Kasumi-1 (cell line): ENCODE data around the gene KRT74.

ENCODE experiments used
- DNase-seq, 2 experiments: peaks; one replicate each; lab custom pipeline; 2025; lab: John Stamatoyannopoulos, UW

KRT74 gene

DNA sequence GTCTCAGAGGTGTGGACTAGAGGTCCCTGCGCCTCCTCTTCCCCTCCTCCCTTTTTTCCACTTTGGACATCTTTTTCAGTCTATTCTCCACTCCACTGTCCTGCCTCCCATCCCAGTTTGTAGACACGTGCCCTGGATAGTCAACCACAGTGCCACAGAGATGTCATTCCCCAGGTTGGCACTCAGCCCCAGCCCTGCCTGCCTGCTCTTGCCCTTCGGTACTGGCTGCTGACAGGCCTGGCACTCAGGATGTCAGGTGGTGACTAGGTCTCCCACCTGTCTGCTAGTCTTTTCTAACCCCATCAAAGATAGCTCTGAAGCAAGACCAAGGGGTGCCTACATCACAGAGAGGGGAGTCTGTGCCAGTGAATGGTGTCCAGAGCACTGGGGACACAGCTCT, 36.5 kb downstream of the KRT74 start:
- no peak for DNase-seq

DNA sequence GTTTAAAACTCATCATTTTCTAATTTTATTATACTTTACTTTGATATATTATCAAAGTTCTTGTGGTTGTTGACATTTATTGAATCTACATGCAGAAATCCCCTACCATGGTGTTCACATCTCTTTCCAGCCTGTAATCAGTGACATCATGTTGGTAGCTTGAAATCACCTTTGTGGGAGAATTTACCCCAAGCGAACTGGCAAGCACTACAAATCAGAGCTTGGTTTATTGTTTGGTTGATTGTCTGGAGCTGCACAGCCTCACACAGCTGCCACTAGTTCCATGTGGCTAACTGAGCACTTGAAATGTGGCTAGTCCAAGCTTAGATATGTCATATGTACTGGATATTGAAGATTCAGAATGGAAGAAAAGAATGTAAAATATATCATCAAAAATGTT, 38.1 kb downstream of the KRT74 start:
- DNase-seq, result no peak

DNA sequence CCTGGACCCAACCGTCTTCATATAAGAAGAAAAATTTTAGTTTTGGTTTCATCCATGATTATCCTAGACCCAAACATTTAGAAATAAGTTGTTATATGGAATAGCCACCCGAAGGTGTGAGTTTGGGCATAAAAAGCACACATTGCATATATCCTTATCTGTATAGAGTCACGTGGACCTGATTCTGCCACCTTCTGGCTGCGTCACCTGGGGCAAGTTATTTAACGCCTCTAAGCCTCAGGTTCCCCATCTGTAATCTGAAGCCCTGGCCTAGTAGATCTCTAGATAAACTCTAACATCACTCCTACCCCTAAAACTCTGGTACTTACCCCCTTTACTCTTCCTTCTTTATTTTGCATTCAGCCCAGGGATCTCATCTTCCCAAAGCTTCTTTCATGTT, 39.2 kb downstream of the KRT74 start:
- no peak for DNase-seq

DNA sequence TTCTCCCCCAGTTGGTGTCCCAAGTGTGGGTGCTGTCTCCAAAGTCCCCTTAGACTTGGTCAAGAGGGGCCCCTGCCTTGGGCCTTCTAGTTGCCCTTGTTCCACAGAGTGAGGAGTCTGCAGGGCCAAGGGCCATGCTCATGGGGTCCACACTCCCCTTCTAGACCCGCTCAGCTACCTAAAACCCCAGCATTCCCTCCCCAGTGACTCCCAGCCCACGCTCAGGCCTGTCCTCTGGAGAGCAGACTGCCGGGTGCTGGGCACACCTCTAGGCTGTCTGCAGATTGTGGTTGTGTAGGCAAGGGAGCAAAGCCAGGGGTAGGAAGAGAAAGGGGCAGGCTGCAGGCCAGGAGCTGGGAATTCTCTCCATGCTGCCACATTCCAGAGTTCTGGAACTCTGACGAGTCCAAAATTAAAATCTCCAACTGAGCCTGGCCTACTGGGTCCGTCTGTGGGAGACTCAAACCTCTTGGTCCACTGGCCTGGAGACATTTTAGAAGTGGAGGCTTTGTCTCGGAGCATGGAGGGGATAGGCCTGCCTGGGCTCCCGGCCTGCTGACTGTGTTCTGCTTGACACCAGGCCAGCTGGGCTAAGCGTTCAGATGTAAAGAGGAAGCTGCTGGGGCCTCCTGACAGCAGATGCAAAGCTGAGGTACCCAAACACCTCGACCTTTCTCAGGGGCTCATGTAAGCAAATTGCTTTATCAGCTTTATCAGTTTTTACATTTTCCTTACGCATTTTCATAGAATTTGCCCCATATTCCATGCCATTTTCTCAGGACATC, 39.8 kb downstream of the KRT74 start:
- no peak for DNase-seq

- no peak for DNase-seq
Observed at GRCh38 chr12:52532636-52533035, 41.0 kb downstream of the KRT74 start.

DNA sequence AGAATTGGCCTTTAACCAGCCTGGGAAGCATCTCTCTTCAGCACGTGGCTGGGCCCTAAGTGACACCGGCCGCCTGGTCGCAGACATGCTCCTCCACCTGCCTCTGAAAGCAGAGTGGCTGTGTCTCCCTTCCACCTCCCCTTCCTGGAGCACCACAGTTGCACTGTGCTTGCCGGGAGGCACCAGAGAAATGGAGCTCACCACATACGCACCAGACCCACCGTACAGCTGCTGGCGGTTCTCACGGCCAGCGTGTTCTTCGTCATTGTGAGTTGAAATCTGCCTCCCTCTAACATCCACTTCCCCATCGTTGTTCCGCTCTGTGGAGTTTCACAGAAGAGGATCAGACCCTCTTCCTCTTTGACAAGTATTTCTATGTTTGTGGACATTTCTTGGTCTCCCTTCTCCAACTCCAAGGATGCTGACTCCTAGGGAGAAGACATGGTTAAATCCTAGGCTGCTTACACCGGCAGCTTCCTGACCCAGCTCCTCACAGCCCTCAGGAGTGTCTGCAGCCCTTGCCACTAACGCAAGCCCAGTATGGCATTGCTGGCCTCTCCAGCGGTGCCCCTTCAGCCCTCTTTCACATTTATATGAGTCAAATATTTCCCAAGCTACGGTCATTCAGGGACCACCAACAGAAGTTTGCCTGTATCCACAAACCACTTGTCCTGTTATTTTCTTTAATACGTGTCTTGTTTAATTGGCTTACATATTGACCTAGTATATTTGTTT, 41.9 kb downstream of the KRT74 start:
- no peak for DNase-seq

- no peak for DNase-seq
Observed at GRCh38 chr12:52530905-52531304, 42.7 kb downstream of the KRT74 start.

GRCh38 chr12:52530366-52530765, 43.3 kb downstream of the KRT74 start:
- no peak for DNase-seq

GRCh38 chr12:52529846-52530245, 43.8 kb downstream of the KRT74 start:
- no peak for DNase-seq

DNA sequence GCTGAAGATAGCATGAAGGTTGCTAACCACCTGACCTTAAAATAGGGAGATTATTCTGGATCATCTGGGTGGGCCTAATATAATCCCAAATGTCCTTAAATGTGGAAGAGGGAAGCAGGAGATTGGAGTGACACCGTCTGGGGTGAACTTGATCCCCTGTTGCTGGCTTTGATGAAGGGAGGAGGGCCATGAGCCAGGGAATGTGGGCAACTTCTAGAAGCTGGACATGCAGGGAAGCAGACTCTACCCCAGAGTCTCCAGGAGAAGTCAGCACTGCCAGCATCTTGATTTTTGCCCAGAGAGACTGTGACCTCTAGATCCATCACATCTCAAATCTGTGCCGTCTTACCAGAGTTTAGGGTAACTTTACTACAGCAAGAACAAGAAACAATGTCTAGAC, 44.2 kb downstream of the KRT74 start:
- DNase-seq, result no peak

GRCh38 chr12:52528641-52529143, 45.0 kb downstream of the KRT74 start:
- no peak for DNase-seq

GRCh38 chr12:52527121-52527800, 46.4 kb downstream of the KRT74 start:
- DNase-seq, result no peak

GRCh38 chr12:52526511-52526951, 47.1 kb downstream of the KRT74 start:
- DNase-seq, result no peak

DNA sequence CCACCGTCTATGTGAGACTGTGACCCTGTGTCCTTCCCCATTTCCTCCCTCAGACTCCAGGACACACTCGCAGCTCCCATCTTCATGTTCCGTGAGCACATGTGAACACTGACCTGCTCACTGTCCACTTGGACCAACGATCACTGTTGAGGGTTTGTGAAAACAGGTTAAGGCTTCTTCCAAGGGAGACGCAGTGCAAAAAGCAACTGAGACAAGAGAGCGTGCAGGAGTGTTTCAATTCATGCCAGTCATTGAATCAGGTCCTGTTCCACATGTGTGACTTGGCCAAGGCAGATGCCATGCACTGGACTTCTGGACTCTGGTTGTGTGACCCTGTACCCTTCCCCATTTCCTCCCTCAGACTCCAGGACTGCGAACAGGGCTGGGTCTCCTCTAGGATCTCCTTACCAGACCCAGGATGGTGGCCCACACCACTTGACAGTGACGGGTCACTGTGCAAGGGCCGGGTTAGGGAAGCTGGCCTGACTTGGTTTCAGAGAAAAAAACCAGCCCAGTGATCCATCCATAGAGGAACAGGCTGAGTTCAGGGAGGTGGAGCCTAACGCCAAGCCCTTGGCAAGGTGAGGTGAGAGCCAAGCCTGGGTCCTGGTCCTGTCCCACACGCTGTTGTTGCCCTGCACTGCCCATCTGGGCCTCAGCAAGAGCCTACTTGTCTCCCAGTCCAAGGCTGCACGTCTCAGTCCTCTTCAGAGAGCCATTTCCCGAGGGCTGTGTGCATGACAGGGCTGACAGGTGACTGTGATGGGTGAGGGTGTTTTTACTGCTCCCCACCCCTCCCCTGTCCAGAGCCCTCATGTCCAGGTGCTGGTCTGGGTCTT, 47.8 kb downstream of the KRT74 start:
- DNase-seq, result no peak

DNA sequence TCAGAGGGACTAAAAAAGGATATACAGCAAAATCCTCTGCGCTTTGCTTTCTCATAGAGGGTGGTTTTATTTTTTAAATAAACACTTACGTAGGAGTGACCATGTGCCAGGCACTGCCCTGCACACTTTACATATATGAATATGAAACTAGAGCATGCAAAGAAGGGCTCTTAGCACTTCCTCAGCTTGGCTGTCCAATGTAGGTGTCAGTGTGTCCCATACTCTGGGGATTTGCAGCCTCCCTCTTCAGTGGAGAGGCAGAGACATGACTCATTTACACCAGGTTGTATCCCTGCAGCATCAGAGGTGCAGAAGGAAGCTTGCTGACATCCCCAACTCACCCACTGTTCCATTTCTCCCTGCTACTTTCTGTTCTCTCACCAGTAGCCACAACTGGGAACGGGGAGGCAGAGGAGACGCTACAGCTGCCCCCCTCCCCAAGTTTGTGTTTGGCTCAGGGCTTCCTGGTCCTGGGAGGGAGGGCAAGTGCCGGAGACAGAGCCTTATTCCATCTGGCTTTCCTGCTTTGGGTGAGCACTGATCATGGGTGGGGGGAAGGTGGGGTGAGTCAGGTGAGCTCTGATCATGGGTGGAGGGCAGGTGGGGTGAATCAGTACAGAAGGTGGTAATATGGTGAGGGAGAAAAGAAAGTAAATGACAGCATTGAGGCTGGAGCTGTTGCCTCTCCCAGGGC, 48.6 kb downstream of the KRT74 start:
- no peak for DNase-seq

GRCh38 chr12:52524241-52524897, 49.3 kb downstream of the KRT74 start:
- DNase-seq, result no peak

DNA sequence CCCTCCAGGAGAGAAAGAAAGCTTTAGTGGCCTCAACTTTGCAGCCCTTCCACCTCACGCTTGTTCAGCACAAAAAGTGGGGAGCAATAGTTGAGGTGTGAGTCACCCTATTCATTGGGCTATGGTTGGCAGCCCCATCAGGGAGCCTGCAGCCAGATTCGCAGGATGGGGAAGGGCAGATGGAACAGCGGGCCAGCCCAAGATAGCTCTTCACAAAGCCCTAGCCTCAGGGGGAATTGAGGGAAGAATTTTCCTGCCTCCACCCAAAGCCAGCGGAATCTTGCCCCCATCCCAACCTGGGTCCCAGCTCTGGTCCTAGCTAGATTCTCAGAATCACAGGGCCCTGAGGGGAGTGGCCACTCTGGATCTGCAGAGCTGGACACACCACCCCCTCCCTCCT, 49.8 kb downstream of the KRT74 start:
- DNase-seq, result no peak

DNA sequence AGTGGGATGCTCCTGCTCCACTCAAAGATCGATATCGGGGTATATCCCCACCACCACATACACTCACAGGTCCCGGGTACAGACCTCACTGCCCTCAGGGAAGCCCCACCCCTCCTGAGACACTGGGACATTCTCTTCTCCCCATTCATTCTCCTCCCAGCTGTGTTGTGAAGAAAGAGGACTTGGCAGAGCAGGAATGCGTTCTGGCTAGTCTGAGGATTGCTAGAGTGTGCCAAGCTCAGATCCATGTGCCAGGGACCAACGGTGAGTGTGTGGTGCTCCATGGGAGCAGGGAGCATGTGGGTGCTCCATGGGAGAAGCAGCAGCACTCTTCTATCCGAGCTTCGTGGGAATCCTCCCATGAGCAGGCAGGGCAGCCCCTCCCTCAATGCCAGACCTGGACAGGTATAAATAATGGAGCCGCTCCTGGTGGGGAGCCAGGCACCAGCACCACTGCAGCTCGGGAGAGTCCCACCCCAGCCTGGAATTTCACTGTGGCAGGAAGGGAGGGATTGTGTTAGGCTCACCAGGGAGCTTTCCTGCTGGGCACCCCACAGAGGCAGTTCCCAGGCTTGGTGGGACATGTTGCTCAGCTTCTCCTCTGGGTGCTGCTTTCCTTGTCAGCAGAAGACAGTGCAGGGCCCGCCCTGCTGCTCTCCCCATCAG, 51.2 kb downstream of the KRT74 start:
- no peak for DNase-seq

DNA sequence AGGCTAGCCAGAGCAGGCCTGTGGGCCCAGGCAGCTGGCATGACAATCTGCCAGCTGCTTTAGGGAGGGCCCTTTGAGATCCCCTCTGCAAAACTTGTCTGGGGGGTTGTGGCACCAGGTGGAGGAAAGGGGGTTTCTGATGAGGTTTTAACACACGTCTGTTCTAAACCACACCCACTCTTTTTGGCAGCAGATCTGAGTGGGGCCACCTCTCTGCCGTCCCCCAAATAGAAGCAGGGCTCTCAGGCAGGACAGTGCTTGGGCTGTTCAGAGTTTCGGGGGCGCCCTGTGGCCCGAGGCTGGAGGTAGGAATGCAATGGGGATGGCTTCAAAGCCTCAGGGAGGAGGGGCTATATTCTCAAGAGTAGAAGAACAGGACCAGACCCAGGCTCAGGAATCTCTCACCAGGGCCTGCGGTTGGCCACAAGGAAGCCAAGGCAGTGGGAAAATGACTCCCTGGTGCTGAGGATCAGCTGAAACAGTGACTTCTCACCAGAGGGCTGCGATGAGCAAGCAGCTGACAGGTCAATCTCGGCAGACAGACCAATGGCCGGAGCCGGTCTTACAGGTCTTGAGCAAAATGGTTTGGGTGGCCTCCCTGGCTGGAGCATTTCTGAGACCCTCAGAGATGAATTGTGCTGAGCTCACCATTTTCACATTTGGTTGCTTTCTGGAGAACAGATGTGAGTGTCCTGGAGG, 51.9 kb downstream of the KRT74 start:
- no peak for DNase-seq

GRCh38 chr12:52521175-52521567, 52.5 kb downstream of the KRT74 start:
- DNase-seq, result no peak
